A549 (cell line): ENCODE results near the gene KPNA3.
A peak's percentile ranks its signal among the peaks of the same experiment; 100 is the strongest.

Experiments
- EHF ChIP-seq: fragments of 250-450 bp; sonication (Bioruptor Pico); IDR thresholded peaks from 2 replicates; pipeline ENCODE4 v1.5.0; 2020; ENCODE audit warnings: mild to moderate bottlenecking
- ESRRA ChIP-seq: fragments of 150-350 bp; IDR thresholded peaks from 2 replicates; pipeline ENCODE4 v1.6.1; 2014; ENCODE audit warnings: mild to moderate bottlenecking, low read length, borderline replicate concordance
- JUN ChIP-seq, 2 experiments: fragments of >200 bp; sonication (Bioruptor Twin); formaldehyde crosslinking; IDR thresholded peaks; 2 replicates in 1 of 2; 3 replicates in 1 of 2; pipeline ENCODE4 v1.6.1; 2016 to 2017
- PHF8 ChIP-seq: fragments of 200-600 bp; sonication (generic); IDR thresholded peaks from 2 replicates; pipeline ENCODE4 v1.6.1; 2016; ENCODE audit warnings: low read depth, mild to moderate bottlenecking, antibody characterized with exemption, moderate library complexity, borderline replicate concordance
- POLR2A ChIP-seq: IDR thresholded peaks from 2 replicates; pipeline ENCODE4 v1.6.1; 2012; ENCODE audit warnings: mild to moderate bottlenecking, low read length
- RAD21 ChIP-seq, 2 experiments: fragments of >200 bp in 1 of 2; sonication (Bioruptor Twin) in 1 of 2; formaldehyde crosslinking in 1 of 2; IDR thresholded peaks in 1 of 2; conservative IDR thresholded peaks in 1 of 2; 2 replicates in 1 of 2; 3 replicates in 1 of 2; pipeline ENCODE4 v1.6.1; 2012 to 2018; ENCODE audit warnings: inconsistent platforms in 1 of 2
- TF ChIP-seq, protein P1 (sequence below): fragments of 450-650 bp; IDR thresholded peaks from 2 replicates; pipeline ENCODE4 v1.6.1; 2014; ENCODE audit warnings: antibody characterized with exemption

DNA sequence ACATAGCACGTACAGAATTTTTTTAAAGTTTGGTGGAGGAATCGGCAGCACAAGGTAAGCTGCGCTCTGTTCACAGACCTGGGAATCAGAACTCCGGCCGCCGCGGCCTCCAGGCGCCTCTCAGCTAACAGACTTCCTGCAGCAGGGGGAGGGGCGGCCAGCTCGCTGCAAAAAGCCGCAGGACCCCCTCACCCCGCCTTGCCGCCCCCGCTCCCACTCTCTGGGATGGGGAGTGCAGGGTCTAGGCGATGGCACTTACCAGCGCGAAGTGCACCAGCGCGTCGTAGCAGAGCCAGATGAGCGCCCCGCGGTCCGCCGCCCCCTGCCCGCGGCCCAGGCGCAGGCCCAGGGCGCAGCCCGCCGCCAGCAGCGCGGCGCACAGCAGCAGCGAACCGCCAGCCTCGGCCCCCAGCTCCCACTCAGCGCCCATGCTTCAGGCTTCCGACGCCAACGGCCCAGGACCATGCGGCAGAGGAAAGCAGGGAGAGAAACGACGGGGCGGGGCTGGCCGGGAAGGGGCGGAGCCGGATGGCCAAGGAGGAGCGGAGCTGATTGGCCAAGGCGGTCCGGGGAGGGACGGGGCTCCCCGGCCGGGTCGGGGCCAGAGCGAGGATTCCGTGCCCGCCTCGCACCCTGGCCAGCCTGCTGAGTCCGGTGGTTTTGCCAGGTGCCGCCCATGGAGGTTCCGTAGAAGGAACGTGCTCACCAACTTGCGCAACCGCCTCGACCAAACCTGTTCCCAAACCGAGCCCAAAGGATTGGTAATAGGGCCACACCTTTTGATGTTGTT, 101.3 kb downstream of the KPNA3 start, which contains the start of gene EBPL:
- peak in 1 of 2 experiments; percentile 31; a peak in 1 of 5 replicates for TF ChIP-seq JUN (IDR thresholded peaks at IDR 0.05)
- peak; percentile 70 for TF ChIP-seq POLR2A
- no peak for TF ChIP-seq PHF8
- TF ChIP-seq, protein P1, sequence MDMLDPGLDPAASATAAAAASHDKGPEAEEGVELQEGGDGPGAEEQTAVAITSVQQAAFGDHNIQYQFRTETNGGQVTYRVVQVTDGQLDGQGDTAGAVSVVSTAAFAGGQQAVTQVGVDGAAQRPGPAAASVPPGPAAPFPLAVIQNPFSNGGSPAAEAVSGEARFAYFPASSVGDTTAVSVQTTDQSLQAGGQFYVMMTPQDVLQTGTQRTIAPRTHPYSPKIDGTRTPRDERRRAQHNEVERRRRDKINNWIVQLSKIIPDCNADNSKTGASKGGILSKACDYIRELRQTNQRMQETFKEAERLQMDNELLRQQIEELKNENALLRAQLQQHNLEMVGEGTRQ = no peak
- TF ChIP-seq RAD21 (conservative IDR thresholded peaks at IDR 0.05 in 1 of 2, IDR thresholded peaks at IDR 0.05 in 1 of 2) = no peak
- no peak for TF ChIP-seq ESRRA
- no peak for TF ChIP-seq EHF (CRISPR knock-in tag)
